CD4-positive, alpha-beta T cell (primary cell): ENCODE data around the gene IL24. TPM values are rescaled to one million over a fixed set of nuclear protein-coding genes. Genes with fewer than 3 reads are reported as not detected.

Source experiments
- ATAC-seq: fragments of 200-7000 bp; cut with Tn5 transposase; one replicate; pipeline ENCODE4 v1.10.0; 2022; ENCODE audit warnings: mild to moderate bottlenecking; ENCODE audit not compliant: poor library complexity
- CTCF ChIA-PET: fragments of 350-600 bp; sonication (Branson Sonifier 250); formaldehyde crosslinking; loops from one replicate; lab custom pipeline; 2021; ENCODE audit warnings: antibody characterized with exemption, inconsistent platforms; lab: Charles Lee
- POLR2A ChIA-PET: fragments of 350-600 bp; sonication (Branson Sonifier 250); formaldehyde crosslinking; loops from one replicate; lab custom pipeline; 2021; ENCODE audit warnings: antibody characterized with exemption, inconsistent platforms; lab: Charles Lee
- DNase-seq, 14 experiments: peaks; one replicate each; pipeline ENCODE4 v3.0.0-alpha.2; 2013 to 2020; ENCODE audit warnings: mixed read lengths in 2 of 14
- H3K27ac ChIP-seq, 2 donors: one replicate each; pipeline versions ENCODE4 v1.5.1 to v1.7.0; 2013; ENCODE audit warnings: low read length in 2 of 2, low read depth in 1 of 2, mild to moderate bottlenecking in 1 of 2
- H3K27me3 ChIP-seq, 2 experiments: 1 replicate in 1 of 2; 2 replicates in 1 of 2; pipeline versions ENCODE4 v1.6.1 to v1.7.0; 2013; ENCODE audit warnings: low read length in 2 of 2, control low read depth in 1 of 2, mild to moderate bottlenecking in 1 of 2, moderate library complexity in 1 of 2; ENCODE audit not compliant: insufficient read depth in 2 of 2, control insufficient read depth in 1 of 2
- H3K36me3 ChIP-seq: one replicate; pipeline ENCODE4 v1.6.1; 2013; ENCODE audit warnings: low read length, control low read depth; ENCODE audit not compliant: insufficient read depth
- H3K4me1 ChIP-seq: one replicate; pipeline ENCODE4 v1.6.1; 2013; ENCODE audit warnings: low read length, control low read depth; ENCODE audit not compliant: insufficient read depth
- H3K4me3 ChIP-seq: one replicate; pipeline ENCODE4 v1.5.1; 2013; ENCODE audit warnings: mild to moderate bottlenecking, low read length, moderate library complexity
- H3K9me3 ChIP-seq, 2 experiments: 1 replicate in 1 of 2; 2 replicates in 1 of 2; pipeline versions ENCODE4 v1.6.1 to v1.7.0; 2013; ENCODE audit warnings: low read length in 2 of 2, mild to moderate bottlenecking in 2 of 2, control low read depth in 1 of 2, moderate library complexity in 1 of 2; ENCODE audit not compliant: control insufficient read depth in 1 of 2, insufficient read depth in 1 of 2
- H3K27ac Mint-ChIP-seq: one replicate; pipeline ENCODE4 v1.8.0; 2020; ENCODE audit warnings: mixed read lengths
- H3K27me3 Mint-ChIP-seq: one replicate; pipeline ENCODE4 v1.8.0; 2021; ENCODE audit warnings: mixed read lengths
- H3K36me3 Mint-ChIP-seq: one replicate; pipeline ENCODE4 v1.8.0; 2021; ENCODE audit warnings: low read depth, mixed read lengths
- H3K4me1 Mint-ChIP-seq: one replicate; pipeline ENCODE4 v1.8.0; 2021; ENCODE audit warnings: low read depth, mixed read lengths
- H3K4me3 Mint-ChIP-seq: one replicate; pipeline ENCODE4 v1.8.0; 2020; ENCODE audit warnings: mild to moderate bottlenecking, mixed read lengths
- H3K9me3 Mint-ChIP-seq: one replicate; pipeline ENCODE4 v1.8.0; 2020; ENCODE audit warnings: mixed read lengths
- CTCF ChIP-seq: fragments of 200-600 bp; IDR thresholded peaks from one replicate; pipeline ENCODE4 v1.8.0; 2022; ENCODE audit warnings: antibody characterized with exemption, mild to moderate bottlenecking
- intact Hi-C, 2 experiments: fragments of 100-400 bp; cut with DNase I in 1 of 2; cut with micrococcal nuclease in 1 of 2; formaldehyde crosslinking; loops; one replicate each; pipeline versions ENCODE4 v1.15.1 to v1.9.0; 2023 to 2025; cut with DNase I, micrococcal nuclease
- total RNA-seq, 174 experiments: library from RNA in 2 of 174; stranded (reverse) in 2 of 174; gene quantifications; one replicate each; pipeline ENCODE4 v1.2.3 and lab custom pipeline; 2021 to 2026

IL24 gene
- total RNA-seq, 2 experiments from 2014 or later: not detected

GRCh38 chr1:206949208-206949607 is 52.0 kb downstream of the IL24 start:
- no peak for ATAC-seq
- no peak overlapping the region for H3K27ac ChIP-seq
- no peaks in the 10 kb centered on the region for H3K36me3 Mint-ChIP-seq
- ChIA-PET CTCF (no interaction called here), POLR2A (no interaction called here)
- no peak overlapping the region for H3K4me3 ChIP-seq
- peaks cover 0 to 6% of the 10 kb centered on the region in 2 experiments for H3K27me3 ChIP-seq
- intact Hi-C loops: no loop called here
- H3K4me1 ChIP-seq: no peaks in the 10 kb centered on the region
- no peaks in the 10 kb centered on the region for H3K36me3 ChIP-seq
- H3K9me3 ChIP-seq: no peaks in the 10 kb centered on the region
- no peaks in the 10 kb centered on the region for H3K9me3 Mint-ChIP-seq
- TF ChIP-seq CTCF: no peak
- peaks cover 5% of the 10 kb centered on the region for H3K27me3 Mint-ChIP-seq
- no peak for DNase-seq
- no peak overlapping the region for H3K4me3 Mint-ChIP-seq
- H3K27ac Mint-ChIP-seq: no peak overlapping the region
- H3K4me1 Mint-ChIP-seq: no peaks in the 10 kb centered on the region

GRCh38 chr1:206949641-206950040 is 52.4 kb downstream of the IL24 start:
- H3K27ac Mint-ChIP-seq: no peak overlapping the region
- H3K27ac ChIP-seq: no peak overlapping the region
- no peaks in the 10 kb centered on the region for H3K36me3 ChIP-seq
- no peaks in the 10 kb centered on the region for H3K9me3 Mint-ChIP-seq
- H3K27me3 Mint-ChIP-seq: peaks cover 5% of the 10 kb centered on the region
- no peaks in the 10 kb centered on the region for H3K4me1 ChIP-seq
- no peak for TF ChIP-seq CTCF
- H3K9me3 ChIP-seq: no peaks in the 10 kb centered on the region
- H3K36me3 Mint-ChIP-seq: no peaks in the 10 kb centered on the region
- no peak for DNase-seq
- ChIA-PET POLR2A (no interaction called here), CTCF (no interaction called here)
- no peak for ATAC-seq
- H3K4me3 Mint-ChIP-seq: no peak overlapping the region
- peaks cover 0 to 4% of the 10 kb centered on the region in 2 experiments for H3K27me3 ChIP-seq
- no peak overlapping the region for H3K4me3 ChIP-seq
- intact Hi-C loops: no loop called here
- H3K4me1 Mint-ChIP-seq: no peaks in the 10 kb centered on the region

DNA sequence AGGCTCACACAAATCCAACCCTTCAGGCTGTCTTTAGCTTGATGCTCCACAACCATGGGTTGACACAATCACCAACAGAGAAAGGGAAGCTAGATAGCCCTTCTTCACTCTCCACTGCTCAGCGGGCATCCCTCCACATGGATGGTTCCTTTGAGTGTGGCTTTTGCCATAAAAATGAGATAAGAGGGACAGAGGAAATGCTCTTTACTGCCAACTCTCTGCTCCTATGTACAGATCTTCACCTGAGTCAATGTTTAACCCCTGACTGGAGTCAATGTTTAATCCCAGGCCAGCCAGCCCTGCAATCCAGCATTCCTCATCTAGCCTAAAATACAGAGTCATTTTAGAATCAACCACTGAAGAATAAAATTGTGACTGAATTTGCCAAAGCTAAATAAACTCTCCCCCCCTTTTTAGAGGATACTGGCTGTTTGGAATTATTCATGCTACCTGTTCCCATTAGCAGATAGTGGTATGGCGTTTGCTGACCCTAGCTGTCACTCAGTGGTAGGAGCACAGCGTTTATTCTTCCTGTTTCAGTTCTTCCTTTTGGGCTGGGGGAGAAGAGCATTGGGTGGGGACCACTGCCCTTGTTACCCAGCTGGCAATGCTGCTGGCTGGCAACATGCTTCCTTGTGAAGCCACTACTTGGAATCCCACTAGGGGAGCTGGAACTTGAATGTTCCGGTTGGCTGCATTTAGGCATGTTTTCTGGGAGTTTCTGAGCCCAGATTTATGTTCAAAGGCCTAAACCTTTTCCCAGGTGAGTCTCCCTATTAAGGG is 54.3 kb downstream of the IL24 start:
- POLR2A ChIA-PET: interaction anchor here (1.0 kb wide), 1 partner anchor 49 kb away, joined by 4 read pairs; no protein-coding TSS in a partner anchor
- Histone ChIP-seq H3K27ac (no peak overlapping the region), H3K27me3 (peaks cover 0 to 3% of the 10 kb centered on the region in 2 experiments), H3K4me1 (no peaks in the 10 kb centered on the region), H3K4me3 (no peak overlapping the region), H3K9me3 (no peaks in the 10 kb centered on the region), H3K36me3 (no peaks in the 10 kb centered on the region)
- no peak for ATAC-seq
- DNase-seq: no peak
- CTCF ChIA-PET: no interaction called here
- Mint-ChIP-seq H3K36me3 (no peaks in the 10 kb centered on the region), H3K4me1 (no peaks in the 10 kb centered on the region), H3K9me3 (no peaks in the 10 kb centered on the region), H3K4me3 (no peak overlapping the region), H3K27ac (no peak overlapping the region), H3K27me3 (peaks cover 1% of the 10 kb centered on the region)
- no peak for TF ChIP-seq CTCF
- intact Hi-C loops: no loop called here
